MM.1S (cell line): Measurements from ENCODE around the gene SMO.

Source experiments
- DNase-seq: peaks from one replicate; pipeline ENCODE4 v3.0.0-alpha.2; 2015
- H2AFZ ChIP-seq: fragments of 300-600 bp; sonication (generic); 2 replicates; pipeline ENCODE4 v1.6.0; 2016; ENCODE audit warnings: antibody characterized with exemption, low read length
- H3F3A ChIP-seq: fragments of 300-600 bp; sonication (generic); 2 replicates; pipeline ENCODE4 v1.6.1; 2016; ENCODE audit warnings: mild to moderate bottlenecking, antibody characterized with exemption, low read length, moderate library complexity, mixed read lengths; ENCODE audit not compliant: insufficient read depth
- H3K27ac ChIP-seq: fragments of 300-600 bp; sonication (generic); 2 replicates; pipeline ENCODE4 v1.5.1; 2016; ENCODE audit warnings: mild to moderate bottlenecking, low read length
- H3K27me3 ChIP-seq: fragments of 300-600 bp; sonication (generic); replicated peaks from 2 replicates; pipeline ENCODE4 v1.6.0; 2016; ENCODE audit warnings: low read length; ENCODE audit not compliant: insufficient read depth
- H3K36me3 ChIP-seq: fragments of 300-600 bp; sonication (generic); replicated peaks from 2 replicates; pipeline ENCODE4 v1.6.1; 2016; ENCODE audit warnings: mild to moderate bottlenecking, low read length, mixed read lengths; ENCODE audit not compliant: insufficient read depth
- H3K4me1 ChIP-seq: fragments of 300-600 bp; sonication (generic); 2 replicates; pipeline ENCODE4 v1.6.1; 2016; ENCODE audit warnings: low read length, mixed read lengths
- H3K4me2 ChIP-seq: fragments of 300-600 bp; sonication (generic); 2 replicates; pipeline ENCODE4 v1.6.0; 2016; ENCODE audit warnings: low read depth, low read length
- H3K4me3 ChIP-seq: fragments of 300-600 bp; sonication (generic); 2 replicates; pipeline ENCODE4 v1.5.1; 2016; ENCODE audit warnings: low read length, mixed read lengths
- H3K79me2 ChIP-seq: fragments of 300-600 bp; sonication (generic); 2 replicates; pipeline ENCODE4 v1.6.1; 2016; ENCODE audit warnings: mixed run types, low read length, mixed read lengths
- H3K9ac ChIP-seq: fragments of 300-600 bp; sonication (generic); 2 replicates; pipeline ENCODE4 v1.6.1; 2016; ENCODE audit warnings: low read length, mixed read lengths
- H3K9me2 ChIP-seq: fragments of 300-600 bp; sonication (generic); replicated peaks from 2 replicates; pipeline ENCODE4 v1.6.1; 2016; ENCODE audit warnings: mild to moderate bottlenecking, low read length, mixed read lengths; ENCODE audit not compliant: insufficient read depth
- H3K9me3 ChIP-seq: fragments of 300-600 bp; sonication (generic); replicated peaks from 2 replicates; pipeline ENCODE4 v1.6.1; 2016; ENCODE audit warnings: mild to moderate bottlenecking, low read length, mixed read lengths; ENCODE audit not compliant: insufficient read depth
- H4K20me1 ChIP-seq: fragments of 300-600 bp; sonication (generic); 2 replicates; pipeline ENCODE4 v1.6.1; 2016; ENCODE audit warnings: mild to moderate bottlenecking, low read length, moderate library complexity, mixed read lengths; ENCODE audit not compliant: insufficient read depth
- EZH2 ChIP-seq: fragments of 300-600 bp; sonication (generic); optimal IDR thresholded peaks from 2 replicates; pipeline ENCODE3; 2017; ENCODE audit warnings: low read depth, mild to moderate bottlenecking, antibody characterized with exemption, low read length, mixed read lengths
- EZH2phosphoT487 ChIP-seq: fragments of 300-600 bp; sonication (generic); IDR thresholded peaks from 2 replicates; pipeline ENCODE4 v1.6.1; 2018; ENCODE audit warnings: antibody characterized with exemption, low read length
- TF ChIP-seq, protein P1 (sequence below): fragments of 300-600 bp; sonication (generic); IDR thresholded peaks from 2 replicates; pipeline ENCODE4 v1.5.1; 2016; ENCODE audit warnings: antibody characterized with exemption, low read length, mixed read lengths

SMO gene

DNA sequence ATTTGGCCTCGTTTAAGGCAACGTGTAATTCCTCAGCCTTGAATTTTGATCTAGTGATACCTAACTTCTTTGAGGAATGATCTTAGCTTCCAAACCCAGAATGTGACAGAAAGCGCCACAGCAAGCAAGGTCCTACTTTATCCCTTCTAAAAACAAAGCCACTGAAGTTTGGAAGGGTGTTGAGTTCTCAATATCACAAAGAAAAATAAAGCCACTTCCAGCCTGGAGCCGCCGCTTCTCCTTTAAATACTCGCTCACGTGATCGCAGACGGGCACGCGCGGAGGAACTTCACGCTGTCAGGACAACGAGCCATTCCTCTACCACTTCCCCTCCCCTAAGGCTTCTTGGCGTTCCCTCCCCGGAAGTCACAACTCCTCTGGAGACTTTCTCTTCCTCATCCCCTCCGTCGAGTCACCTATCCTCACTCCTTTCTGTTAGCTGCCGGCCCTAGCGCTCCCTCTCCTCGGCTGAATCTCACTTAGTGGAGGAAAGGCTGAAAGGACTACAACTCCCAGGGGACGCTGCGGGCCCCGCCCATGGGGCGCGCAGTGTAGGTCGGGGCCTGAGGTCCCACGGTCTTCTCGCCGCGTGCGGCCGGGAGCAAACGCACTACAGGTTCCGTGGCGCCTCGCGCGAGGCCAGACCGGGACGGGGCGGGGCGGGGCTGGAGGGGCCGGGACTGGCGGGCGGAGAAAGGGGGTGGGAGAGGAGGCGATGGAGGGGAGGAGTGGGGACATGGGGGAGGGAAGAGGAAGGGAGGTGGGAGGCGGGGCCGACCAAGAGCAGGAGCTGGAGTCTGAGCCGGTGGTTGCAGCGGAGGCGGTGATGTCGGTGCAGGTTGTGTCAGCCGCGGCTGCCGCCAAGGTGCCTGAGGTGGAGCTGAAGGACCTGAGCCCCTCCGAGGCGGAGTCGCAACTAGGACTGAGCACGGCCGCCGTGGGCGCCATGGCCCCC is 36.1 kb downstream of the SMO start, which contains the start of gene AHCYL2:
AHCYL2 (plus strand) TSS at position 780 of the 955 bp plus-strand sequence.
- DNase-seq = peak; percentile 100
- no peaks in the 10 kb centered on the region for H3K9me2 ChIP-seq
- peak within 1 kb of the TSS; percentile 95 for H3K4me3 ChIP-seq
- H3K36me3 ChIP-seq = no peaks in the 10 kb centered on the region
- H3K4me2 ChIP-seq = peak within 1 kb of the TSS; percentile 89
- no peaks in the 10 kb centered on the region for H3K27me3 ChIP-seq
- peaks cover 39% of the 10 kb centered on the region for H3K79me2 ChIP-seq
- TF ChIP-seq EZH2 (no peak), EZH2phosphoT487 (no peak)
- TF ChIP-seq, protein P1, sequence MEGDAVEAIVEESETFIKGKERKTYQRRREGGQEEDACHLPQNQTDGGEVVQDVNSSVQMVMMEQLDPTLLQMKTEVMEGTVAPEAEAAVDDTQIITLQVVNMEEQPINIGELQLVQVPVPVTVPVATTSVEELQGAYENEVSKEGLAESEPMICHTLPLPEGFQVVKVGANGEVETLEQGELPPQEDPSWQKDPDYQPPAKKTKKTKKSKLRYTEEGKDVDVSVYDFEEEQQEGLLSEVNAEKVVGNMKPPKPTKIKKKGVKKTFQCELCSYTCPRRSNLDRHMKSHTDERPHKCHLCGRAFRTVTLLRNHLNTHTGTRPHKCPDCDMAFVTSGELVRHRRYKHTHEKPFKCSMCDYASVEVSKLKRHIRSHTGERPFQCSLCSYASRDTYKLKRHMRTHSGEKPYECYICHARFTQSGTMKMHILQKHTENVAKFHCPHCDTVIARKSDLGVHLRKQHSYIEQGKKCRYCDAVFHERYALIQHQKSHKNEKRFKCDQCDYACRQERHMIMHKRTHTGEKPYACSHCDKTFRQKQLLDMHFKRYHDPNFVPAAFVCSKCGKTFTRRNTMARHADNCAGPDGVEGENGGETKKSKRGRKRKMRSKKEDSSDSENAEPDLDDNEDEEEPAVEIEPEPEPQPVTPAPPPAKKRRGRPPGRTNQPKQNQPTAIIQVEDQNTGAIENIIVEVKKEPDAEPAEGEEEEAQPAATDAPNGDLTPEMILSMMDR = no peak
- H3F3A ChIP-seq = peaks cover 19% of the 10 kb centered on the region
- H4K20me1 ChIP-seq = no peaks in the 10 kb centered on the region
- H2AFZ ChIP-seq = peak within 1 kb of the TSS; percentile 96
- H3K4me1 ChIP-seq = peaks cover 7% of the 10 kb centered on the region
- H3K9ac ChIP-seq = peak within 1 kb of the TSS; percentile 73
- H3K27ac ChIP-seq = peak within 1 kb of the TSS; percentile 86
- H3K9me3 ChIP-seq = no peaks in the 10 kb centered on the region

- H3K4me2 ChIP-seq = peak overlapping the region; percentile 78
- H2AFZ ChIP-seq = peak overlapping the region; percentile 94
- DNase-seq = peak; percentile 66
- H3K79me2 ChIP-seq = peaks cover 43% of the 10 kb centered on the region
- H3K27me3 ChIP-seq = no peaks in the 10 kb centered on the region
- H3K36me3 ChIP-seq = no peaks in the 10 kb centered on the region
- peak overlapping the region; percentile 63 for H3K9ac ChIP-seq
- peak overlapping the region; percentile 26; the same call in 1 of the 2 replicates for H3K27ac ChIP-seq
- TF ChIP-seq EZH2phosphoT487 = no peak
- TF ChIP-seq, protein P1 = no peak
- TF ChIP-seq EZH2 = no peak
- H3K4me1 ChIP-seq = peaks cover 7% of the 10 kb centered on the region
- H3K4me3 ChIP-seq = peak overlapping the region; percentile 95
- H3K9me3 ChIP-seq = no peaks in the 10 kb centered on the region
- no peaks in the 10 kb centered on the region for H3K9me2 ChIP-seq
- no peaks in the 10 kb centered on the region for H4K20me1 ChIP-seq
- H3F3A ChIP-seq = peaks cover 19% of the 10 kb centered on the region
These were observed 36.9 kb downstream of the SMO start for GRCh38 chr7:129225206-129225930.

- Histone ChIP-seq H4K20me1 (no peaks in the 10 kb centered on the region), H3K9me2 (no peaks in the 10 kb centered on the region), H3K79me2 (peaks cover 43% of the 10 kb centered on the region), H3K27ac (peak overlapping the region; percentile 26; the same call in 1 of the 2 replicates), H3K9ac (peak overlapping the region; percentile 63), H3K4me2 (peak overlapping the region; percentile 78), H3K36me3 (no peaks in the 10 kb centered on the region), H3K27me3 (no peaks in the 10 kb centered on the region), H3K4me3 (peak overlapping the region; percentile 95), H2AFZ (peak overlapping the region; percentile 94), H3K4me1 (peaks cover 7% of the 10 kb centered on the region), H3K9me3 (no peaks in the 10 kb centered on the region), H3F3A (peaks cover 19% of the 10 kb centered on the region)
- no peak for DNase-seq
- TF ChIP-seq EZH2 (no peak), EZH2phosphoT487 (no peak)
- TF ChIP-seq, protein P1 = no peak
These were observed 37.6 kb downstream of the SMO start for GRCh38 chr7:129225931-129226572.
